DND-41 (cell line): Measurements from ENCODE around the gene IRGC.

Source experiments
- CTCF ChIP-seq: IDR thresholded peaks from 2 replicates; pipeline ENCODE4 v1.5.1; 2012; ENCODE audit warnings: borderline replicate concordance, low read length, moderate library complexity, mild to moderate bottlenecking; ENCODE audit not compliant: poor library complexity, severe bottlenecking; ENCODE audit errors: extremely low read depth
- EZH2 ChIP-seq: IDR thresholded peaks from 3 replicates; pipeline ENCODE4 v1.6.1; 2012; ENCODE audit warnings: borderline replicate concordance, low read depth, mild to moderate bottlenecking, moderate library complexity, low read length, inconsistent platforms; ENCODE audit not compliant: severe bottlenecking

- TF ChIP-seq CTCF (no peak), EZH2 (no peak)
Measured at GRCh38 chr19:43673637-43674036, 42.2 kb upstream of the IRGC start.
